Suprapubic skin (tissue), 4 donors: ENCODE results near the gene C21orf58. TPM values are rescaled to one million over a fixed set of nuclear protein-coding genes. Genes with fewer than 3 reads are reported as not detected.

ENCODE experiments used
- DNase-seq, 2 donors: peaks; one replicate each; pipeline ENCODE4 v3.0.0-alpha.2; 2019; ENCODE audit warnings: low spot score in 2 of 2
- H3K27ac ChIP-seq: fragments of 200-600 bp; sonication (generic); one replicate; pipeline ENCODE4 v1.5.1; 2019
- H3K27me3 ChIP-seq: fragments of 200-600 bp; sonication (generic); one replicate; pipeline ENCODE4 v1.5.1; 2019
- H3K36me3 ChIP-seq: fragments of 200-600 bp; sonication (generic); one replicate; pipeline ENCODE4 v1.5.1; 2019
- H3K4me1 ChIP-seq: fragments of 200-600 bp; sonication (generic); one replicate; pipeline ENCODE4 v1.5.1; 2019
- H3K4me3 ChIP-seq: fragments of 200-600 bp; sonication (generic); one replicate; pipeline ENCODE4 v1.5.1; 2019; ENCODE audit warnings: mild to moderate bottlenecking
- H3K9me3 ChIP-seq: fragments of 200-600 bp; sonication (generic); one replicate; pipeline ENCODE4 v1.5.1; 2019
- CTCF ChIP-seq, 2 donors: fragments of 200-600 bp in 1 of 2; fragments of 450-650 bp in 1 of 2; sonication (generic) in 1 of 2; IDR thresholded peaks; one replicate each; pipeline ENCODE4 v1.5.1; 2016 to 2019; ENCODE audit warnings: antibody characterized with exemption in 2 of 2, mild to moderate bottlenecking in 1 of 2, moderate library complexity in 1 of 2
- EP300 ChIP-seq: sonication (generic); formaldehyde crosslinking; IDR thresholded peaks from one replicate; pipeline ENCODE4 v1.6.1; 2017; ENCODE audit warnings: antibody characterized with exemption
- POLR2A ChIP-seq, 2 donors: fragments of 450-650 bp; IDR thresholded peaks; one replicate each; pipeline ENCODE4 v1.6.1; 2017; ENCODE audit warnings: antibody characterized with exemption in 2 of 2, mild to moderate bottlenecking in 2 of 2, moderate library complexity in 2 of 2
- POLR2AphosphoS5 ChIP-seq, 3 donors: sonication (generic); formaldehyde crosslinking; IDR thresholded peaks; one replicate each; pipeline ENCODE4 v1.6.1; 2017; ENCODE audit warnings: antibody characterized with exemption in 3 of 3
- WGBS: methylation state at CpG from one replicate; pipeline ENCODE4 v1.1.5; 2018; 5-methylcytosine and 5-hydroxymethylcytosine counted together
- total RNA-seq, 4 donors: library from RNA; depleted of rRNA; stranded (reverse); fragments of >200 nt; gene quantifications; one replicate each; pipeline ENCODE4 v1.1.0, GENCODE V29; 2016

C21orf58 gene
- total RNA-seq, 4 donors from 2014 or later = 0.73 to 9.7 (median 3.5) TPM

GRCh38 chr21:46284733-46285132, 38.9 kb downstream of the C21orf58 start:
- no peaks in the 10 kb centered on the region for H3K9me3 ChIP-seq
- peak overlapping the region; percentile 94 for H3K4me3 ChIP-seq
- H3K27me3 ChIP-seq = no peaks in the 10 kb centered on the region
- H3K4me1 ChIP-seq = peaks cover 48% of the 10 kb centered on the region
- H3K36me3 ChIP-seq = peaks cover 27% of the 10 kb centered on the region
- WGBS = 95% methylated on average over 1 of the region's 1 CpG
- TF ChIP-seq EP300 = no peak
- no peak for TF ChIP-seq POLR2AphosphoS5 (IDR thresholded peaks at IDR 0.05)
- no peak for TF ChIP-seq CTCF (IDR thresholded peaks at IDR 0.05)
- no peak for TF ChIP-seq POLR2A (IDR thresholded peaks at IDR 0.05)
- DNase-seq = no peak
- no peak overlapping the region for H3K27ac ChIP-seq

DNA sequence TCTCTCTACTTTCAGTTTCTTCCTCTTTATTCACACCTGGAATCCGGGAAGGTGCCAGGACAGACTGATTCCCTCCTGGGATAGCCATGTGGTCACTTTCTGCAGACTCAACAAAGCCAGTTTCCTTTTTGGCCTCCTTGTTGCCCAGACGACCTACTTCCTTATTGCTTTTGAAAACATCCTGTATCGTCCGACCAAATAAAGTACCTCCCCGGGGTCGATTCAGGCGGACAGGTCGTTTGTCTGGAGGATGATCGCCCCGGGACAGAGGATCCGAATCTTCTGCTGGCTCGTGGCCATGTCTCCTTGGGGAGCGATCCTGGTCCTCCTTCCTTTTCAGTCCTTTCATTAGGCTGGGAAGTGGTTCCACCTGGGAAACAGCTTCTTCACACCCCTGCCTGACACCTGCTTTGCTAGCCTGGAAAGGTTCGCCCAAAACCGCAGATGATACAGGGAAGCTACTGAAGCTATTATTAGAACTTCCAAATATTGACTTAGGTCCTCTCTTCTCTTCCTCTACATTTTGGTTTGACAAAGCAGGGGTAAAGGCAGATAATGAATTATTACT, 39.5 kb downstream of the C21orf58 start:
- Histone ChIP-seq H3K36me3 (peaks cover 33% of the 10 kb centered on the region), H3K27ac (no peak overlapping the region), H3K27me3 (no peaks in the 10 kb centered on the region), H3K4me1 (peaks cover 48% of the 10 kb centered on the region), H3K9me3 (no peaks in the 10 kb centered on the region), H3K4me3 (peak overlapping the region; percentile 10)
- no peak for DNase-seq
- TF ChIP-seq POLR2A (IDR thresholded peaks at IDR 0.05) = no peak
- TF ChIP-seq POLR2AphosphoS5 (IDR thresholded peaks at IDR 0.05) = no peak
- no peak for TF ChIP-seq EP300
- TF ChIP-seq CTCF (IDR thresholded peaks at IDR 0.05) = no peak
- WGBS = 64% methylated on average over 15 of the region's 15 CpGs

GRCh38 chr21:46274797-46275390, 48.8 kb downstream of the C21orf58 start:
- H3K36me3 ChIP-seq = peaks cover 99% of the 10 kb centered on the region

GRCh38 chr21:46273341-46273740, 50.3 kb downstream of the C21orf58 start:
- Histone ChIP-seq H3K9me3 (no peaks in the 10 kb centered on the region), H3K4me1 (no peaks in the 10 kb centered on the region), H3K27me3 (no peaks in the 10 kb centered on the region), H3K4me3 (no peak overlapping the region), H3K36me3 (peaks cover 99% of the 10 kb centered on the region), H3K27ac (no peak overlapping the region)
- 94% methylated on average over 14 of the region's 14 CpGs for WGBS
- DNase-seq = no peak
- no peak for TF ChIP-seq POLR2A (IDR thresholded peaks at IDR 0.05)
- TF ChIP-seq EP300 = no peak
- no peak for TF ChIP-seq POLR2AphosphoS5 (IDR thresholded peaks at IDR 0.05)
- no peak for TF ChIP-seq CTCF (IDR thresholded peaks at IDR 0.05)

More at GRCh38 chr21:46274797-46275390, 48.8 kb downstream of the C21orf58 start:
- DNase-seq = no peak
- no peaks in the 10 kb centered on the region for H3K9me3 ChIP-seq
- no peak overlapping the region for H3K4me3 ChIP-seq
- H3K27me3 ChIP-seq = no peaks in the 10 kb centered on the region
- 94% methylated on average over 11 of the region's 11 CpGs for WGBS
- H3K4me1 ChIP-seq = no peaks in the 10 kb centered on the region
- H3K27ac ChIP-seq = no peak overlapping the region
- no peak for TF ChIP-seq POLR2AphosphoS5 (IDR thresholded peaks at IDR 0.05)
- no peak for TF ChIP-seq EP300
- no peak for TF ChIP-seq POLR2A (IDR thresholded peaks at IDR 0.05)
- TF ChIP-seq CTCF (IDR thresholded peaks at IDR 0.05) = no peak

DNA sequence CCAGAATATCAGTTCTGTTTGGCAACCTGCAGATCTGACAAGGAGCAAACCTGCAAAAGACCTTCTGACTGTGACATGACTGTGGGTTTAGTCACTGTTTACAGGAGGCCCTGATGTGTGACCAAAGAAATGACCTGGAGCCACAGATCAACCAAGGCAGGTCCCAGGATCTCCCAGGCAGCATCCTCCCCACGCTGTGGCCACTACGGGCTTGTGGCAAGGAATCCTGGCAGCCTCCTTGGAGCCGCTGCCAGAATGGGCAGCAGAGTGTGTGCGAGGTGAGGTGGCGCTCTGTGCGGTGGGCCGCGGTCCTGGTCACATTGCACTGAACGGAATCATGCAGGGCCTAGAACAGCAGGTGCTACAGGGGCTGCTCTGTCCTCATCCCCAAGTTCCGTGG, 54.2 kb downstream of the C21orf58 start:
- H3K36me3 ChIP-seq = peaks cover 100% of the 10 kb centered on the region
- WGBS = 100% methylated on average over 1 of the region's 10 CpGs
- DNase-seq = no peak
- H3K4me1 ChIP-seq = no peaks in the 10 kb centered on the region
- H3K27me3 ChIP-seq = no peaks in the 10 kb centered on the region
- H3K27ac ChIP-seq = no peak overlapping the region
- no peak for TF ChIP-seq CTCF (IDR thresholded peaks at IDR 0.05)
- no peak for TF ChIP-seq POLR2AphosphoS5 (IDR thresholded peaks at IDR 0.05)
- TF ChIP-seq EP300 = no peak
- TF ChIP-seq POLR2A (IDR thresholded peaks at IDR 0.05) = no peak
- H3K9me3 ChIP-seq = no peaks in the 10 kb centered on the region
- no peak overlapping the region for H3K4me3 ChIP-seq
